Measurements from ENCODE around the gene RAB17. TPM values are rescaled to one million over a fixed set of nuclear protein-coding genes. Genes with fewer than 3 reads are reported as not detected.

RAB17 gene
- total and polyA plus RNA-seq, 4 experiments from 2014 or later = not detected

DNA sequence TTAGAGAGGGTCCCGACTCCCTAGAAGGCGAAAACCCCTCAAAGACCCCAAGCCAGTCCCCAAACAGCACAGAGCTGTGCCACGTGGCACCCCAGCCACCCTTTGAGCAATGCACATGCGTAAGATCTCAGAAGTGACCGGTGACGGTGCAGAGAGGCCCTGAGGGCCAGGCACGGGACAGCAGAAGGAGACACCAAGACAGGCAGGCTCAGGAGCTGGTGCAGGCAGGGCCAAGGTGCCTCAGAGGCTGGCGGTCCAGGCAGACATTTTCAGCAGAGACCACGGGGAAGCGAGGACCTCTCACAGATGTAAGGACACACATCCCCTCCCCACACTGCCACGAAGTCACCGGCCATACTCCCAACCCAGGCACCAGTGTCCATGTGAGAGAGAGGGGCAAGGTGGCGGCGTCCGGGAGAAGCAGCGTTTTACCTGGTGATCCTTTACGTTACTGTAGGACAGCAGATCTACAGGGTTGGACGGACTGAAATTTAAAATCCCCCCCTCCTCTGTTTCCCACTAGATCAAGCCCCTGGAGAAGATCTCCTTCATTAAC is 2.0 kb upstream of the RAB17 start:
- Histone ChIP-seq H3K27me3 (ENCODE audit: insufficient read depth, low read length) (no peaks in the 10 kb centered on the region), H3K36me3 (ENCODE audit: insufficient read depth, low read length) (no peaks in the 10 kb centered on the region), H3K27ac (ENCODE audit: low read depth, low read length) (no peak overlapping the region), H3K4me3 (ENCODE audit: low read length in 2 of 2) (no peak overlapping the region), H3K4me1 (ENCODE audit: insufficient read depth, low read length) (peaks cover 9% of the 10 kb centered on the region), H3K9me3 (ENCODE audit: control insufficient read depth in 1 of 2, low read length in 2 of 2) (no peaks in the 10 kb centered on the region)
- Mint-ChIP-seq H3K27me3 (no peaks in the 10 kb centered on the region), H3K4me3 (no peak overlapping the region), H3K36me3 (no peaks in the 10 kb centered on the region), H3K9me3 (no peaks in the 10 kb centered on the region), H3K4me1 (peaks cover 6 to 11% (median 9%) of the 10 kb centered on the region in 4 donors), H3K27ac (no peak overlapping the region)
- CTCF ChIA-PET (ENCODE audit: partially characterized antibody) = interaction anchor here (1.5 kb wide), 1 partner anchor 20 kb away, joined by 4 read pairs; no protein-coding TSS in a partner anchor
- no peak for DNase-seq
- POLR2A ChIA-PET (ENCODE audit: partially characterized antibody) = no interaction called here
- intact Hi-C loops (cut with micrococcal nuclease) = no loop called here

DNA sequence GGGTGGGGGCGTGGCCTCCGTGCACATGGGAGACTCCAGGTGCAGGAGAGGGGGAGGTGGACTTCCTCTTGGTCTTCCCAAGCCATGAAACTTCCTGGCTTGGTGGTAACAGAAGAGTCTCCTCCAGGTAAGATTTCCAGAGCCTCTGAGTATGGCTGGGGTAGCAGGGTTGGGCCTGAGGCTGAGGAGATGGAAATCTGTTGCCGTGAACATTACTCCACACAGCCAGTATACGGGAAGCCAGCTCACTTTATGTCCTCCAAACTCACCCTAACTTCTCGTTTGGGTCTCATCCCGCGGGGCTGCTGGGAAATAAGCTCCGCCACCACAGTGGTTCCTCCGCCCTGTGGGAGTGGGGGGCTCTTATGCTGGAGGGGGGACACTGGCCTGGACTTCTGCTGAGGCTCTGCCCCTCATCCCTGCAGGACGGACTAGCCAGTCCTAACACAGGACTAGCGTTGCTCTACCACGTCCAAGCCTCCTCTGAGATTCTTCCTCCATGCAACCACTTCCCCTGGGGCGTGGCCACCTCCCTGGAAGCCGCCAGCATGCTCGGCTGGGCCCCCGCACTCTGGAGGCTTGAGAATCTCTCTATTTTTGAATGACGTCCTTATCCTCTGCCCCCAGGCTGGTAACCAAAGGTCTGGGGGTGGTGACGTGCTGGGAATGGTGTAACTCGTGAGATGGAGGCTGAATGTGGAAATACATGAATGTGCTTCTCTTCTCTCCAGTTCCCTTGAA is 777 bp upstream of the RAB17 start:
- Mint-ChIP-seq H3K4me1 (peaks cover 6 to 11% (median 9%) of the 10 kb centered on the region in 4 donors), H3K4me3 (peak overlapping the region in 1 of 8 donors; percentile 25), H3K27me3 (no peaks in the 10 kb centered on the region), H3K27ac (peak overlapping the region in 2 of 7 donors; percentile 30 to 81), H3K9me3 (no peaks in the 10 kb centered on the region), H3K36me3 (no peaks in the 10 kb centered on the region)
- ChIA-PET CTCF (ENCODE audit: partially characterized antibody) (interaction anchor here (2.0 kb wide), 1 partner anchor 19 kb away, joined by 6 read pairs; no protein-coding TSS in a partner anchor), POLR2A (ENCODE audit: partially characterized antibody) (no interaction called here)
- no peak overlapping the region for H3K27ac ChIP-seq (ENCODE audit: low read depth, low read length)
- H3K4me3 ChIP-seq (ENCODE audit: low read length in 2 of 2) = no peak overlapping the region
- intact Hi-C loops (cut with micrococcal nuclease) = no loop called here
- peaks cover 9% of the 10 kb centered on the region for H3K4me1 ChIP-seq (ENCODE audit: insufficient read depth, low read length)
- no peaks in the 10 kb centered on the region for H3K36me3 ChIP-seq (ENCODE audit: insufficient read depth, low read length)
- H3K27me3 ChIP-seq (ENCODE audit: insufficient read depth, low read length) = no peaks in the 10 kb centered on the region
- H3K9me3 ChIP-seq (ENCODE audit: control insufficient read depth in 1 of 2, low read length in 2 of 2) = no peaks in the 10 kb centered on the region
- DNase-seq = no peak

DNA sequence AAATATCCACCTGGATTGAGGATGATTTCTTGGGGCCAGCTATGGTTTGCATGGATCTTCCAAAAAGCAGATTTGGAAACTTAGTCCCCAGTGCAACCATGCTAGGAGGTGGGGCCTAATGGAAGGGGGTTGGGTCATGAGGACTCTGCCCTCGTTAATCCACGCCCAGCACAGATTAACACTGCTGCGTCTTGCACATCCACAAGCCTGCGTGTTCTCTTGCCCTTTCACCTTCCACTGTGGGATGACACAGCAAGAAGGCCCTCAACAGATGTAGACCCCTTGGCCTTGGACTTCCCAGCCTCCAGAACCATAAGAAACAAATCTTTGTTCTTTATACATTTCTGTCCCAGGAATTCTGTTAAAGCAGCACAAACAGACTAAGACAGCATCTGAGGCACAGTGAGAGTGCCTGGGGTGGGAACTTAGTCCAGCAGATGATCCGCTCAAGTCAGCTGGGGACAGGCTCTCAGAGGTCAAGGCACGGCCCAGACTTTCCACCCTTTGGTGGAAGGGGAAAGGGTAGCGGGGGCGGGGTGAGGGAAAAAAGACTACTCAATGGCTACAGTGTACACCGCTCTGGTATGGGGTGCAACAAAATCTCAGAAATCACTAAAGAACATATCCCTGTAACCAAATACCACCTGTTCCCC is 2.4 kb downstream of the RAB17 start:
- no peaks in the 10 kb centered on the region for H3K36me3 ChIP-seq (ENCODE audit: insufficient read depth, low read length)
- H3K4me3 ChIP-seq (ENCODE audit: low read length in 2 of 2) = no peak overlapping the region
- Mint-ChIP-seq H3K4me3 (no peak overlapping the region), H3K27me3 (no peaks in the 10 kb centered on the region), H3K9me3 (no peaks in the 10 kb centered on the region), H3K27ac (peak overlapping the region in 1 of 7 donors; percentile 36), H3K36me3 (no peaks in the 10 kb centered on the region), H3K4me1 (peaks cover 6 to 11% (median 9%) of the 10 kb centered on the region in 4 donors)
- intact Hi-C loops (cut with micrococcal nuclease) = no loop called here
- no peaks in the 10 kb centered on the region for H3K27me3 ChIP-seq (ENCODE audit: insufficient read depth, low read length)
- CTCF ChIA-PET (ENCODE audit: partially characterized antibody) = interaction anchor here (1.1 kb wide), 1 partner anchor 16 kb away, joined by 5 read pairs; no protein-coding TSS in a partner anchor
- H3K27ac ChIP-seq (ENCODE audit: low read depth, low read length) = no peak overlapping the region
- peaks cover 9% of the 10 kb centered on the region for H3K4me1 ChIP-seq (ENCODE audit: insufficient read depth, low read length)
- POLR2A ChIA-PET (ENCODE audit: partially characterized antibody) = no interaction called here
- no peaks in the 10 kb centered on the region for H3K9me3 ChIP-seq (ENCODE audit: control insufficient read depth in 1 of 2, low read length in 2 of 2)
- DNase-seq = no peak

DNA sequence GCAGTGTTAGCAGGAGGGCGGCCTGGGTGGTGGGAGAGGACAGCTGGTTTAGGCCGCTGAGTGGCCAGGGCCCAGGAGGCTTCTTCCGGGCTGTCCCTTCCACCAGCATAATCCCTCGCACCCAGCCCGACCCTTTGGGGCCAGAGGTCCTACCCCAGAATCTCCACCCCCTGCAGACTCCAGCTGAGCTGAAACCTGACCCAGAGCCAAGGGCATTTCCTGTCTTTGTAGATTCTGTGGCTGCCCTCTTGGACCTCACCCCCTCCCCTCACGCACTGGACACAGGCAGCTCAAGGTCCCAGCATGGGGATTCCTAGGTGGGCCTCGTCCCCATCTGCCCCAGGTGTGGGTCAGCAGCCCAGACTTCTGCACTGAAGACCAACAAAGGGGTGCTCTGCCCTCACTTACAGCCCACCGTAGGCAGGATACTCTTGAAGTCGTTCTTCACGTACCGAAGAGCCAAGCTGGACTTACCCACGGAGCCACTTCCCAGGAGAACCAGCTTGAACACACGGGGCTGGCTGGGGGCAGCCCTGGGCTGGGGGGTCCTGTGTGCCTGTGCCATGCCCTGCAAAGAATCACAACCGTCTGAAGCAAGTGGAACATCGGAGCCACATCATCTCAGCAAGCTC is 4.8 kb downstream of the RAB17 start:
- no peaks in the 10 kb centered on the region for H3K36me3 Mint-ChIP-seq
- POLR2A ChIA-PET (ENCODE audit: partially characterized antibody) = no interaction called here
- intact Hi-C loops (cut with micrococcal nuclease) = no loop called here

DNA sequence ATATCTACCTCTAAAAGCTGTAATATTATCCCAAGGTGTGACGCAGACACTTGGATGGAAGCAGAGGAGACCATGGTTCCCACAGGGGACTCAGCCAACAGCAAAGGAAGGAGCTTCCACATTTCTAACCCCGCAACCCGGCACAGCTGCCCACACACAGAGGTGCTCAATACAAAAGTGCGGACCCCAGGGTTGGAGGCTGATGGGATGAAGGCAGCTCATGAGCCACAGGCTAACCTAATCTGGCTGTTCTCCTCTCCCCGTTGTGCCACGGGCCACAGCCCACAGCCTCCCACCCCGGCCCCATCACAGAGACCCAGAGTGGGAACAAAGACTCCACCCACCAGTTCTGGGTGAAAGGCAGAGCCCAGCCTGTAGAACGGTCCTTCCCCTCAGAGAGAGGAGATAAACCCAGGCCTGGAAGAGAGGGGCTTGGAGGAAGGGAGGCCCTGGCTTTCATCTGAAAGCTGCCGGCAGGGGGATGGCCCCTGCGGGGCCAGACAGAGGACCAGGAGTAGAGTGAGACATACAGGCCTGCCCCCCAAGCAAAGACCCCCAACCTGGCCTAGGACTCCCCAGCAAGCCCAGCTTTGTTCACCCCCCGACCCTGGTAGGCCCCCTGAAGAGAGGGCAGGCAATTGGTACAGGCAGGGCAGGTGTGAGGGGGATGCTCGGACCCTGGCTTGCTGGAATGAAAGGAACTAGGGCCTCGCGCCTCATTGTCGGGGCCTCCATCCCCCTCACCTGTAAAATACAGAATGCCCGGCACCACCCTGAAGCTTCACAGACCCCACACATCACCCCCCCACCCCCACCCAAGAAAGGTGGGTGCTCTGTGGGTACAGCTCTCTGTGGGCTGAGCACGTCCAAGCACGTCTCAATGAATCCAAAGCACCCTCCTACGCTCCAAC is 6.9 kb downstream of the RAB17 start:
- ChIA-PET CTCF (ENCODE audit: partially characterized antibody) (interaction anchor here (0.7 to 2.8 kb wide), 3 partner anchors 12 to 162 kb away, joined by 3 to 16 read pairs (median 4); no protein-coding TSS in a partner anchor), POLR2A (ENCODE audit: partially characterized antibody) (no interaction called here)
- no peaks in the 10 kb centered on the region for H3K9me3 ChIP-seq (ENCODE audit: control insufficient read depth in 1 of 2, low read length in 2 of 2)
- Mint-ChIP-seq H3K36me3 (no peaks in the 10 kb centered on the region), H3K4me3 (no peak overlapping the region), H3K9me3 (no peaks in the 10 kb centered on the region), H3K27me3 (no peaks in the 10 kb centered on the region), H3K27ac (peak overlapping the region in 2 of 7 donors; percentile 13 to 52), H3K4me1 (peaks cover 0 to 4% (median under 1%) of the 10 kb centered on the region in 4 donors)
- no peaks in the 10 kb centered on the region for H3K36me3 ChIP-seq (ENCODE audit: insufficient read depth, low read length)
- intact Hi-C loops (cut with micrococcal nuclease) = no loop called here
- no peaks in the 10 kb centered on the region for H3K27me3 ChIP-seq (ENCODE audit: insufficient read depth, low read length)
- DNase-seq = no peak
- H3K27ac ChIP-seq (ENCODE audit: low read depth, low read length) = no peak overlapping the region
- H3K4me3 ChIP-seq (ENCODE audit: low read length in 2 of 2) = no peak overlapping the region
- H3K4me1 ChIP-seq (ENCODE audit: insufficient read depth, low read length) = no peaks in the 10 kb centered on the region

More for the DNA sequence above, 4.8 kb downstream of the RAB17 start:
- no peak overlapping the region for H3K4me3 ChIP-seq (ENCODE audit: low read length in 2 of 2)
- Mint-ChIP-seq H3K27ac (no peak overlapping the region), H3K4me1 (peaks cover 0 to 4% (median 2%) of the 10 kb centered on the region in 4 donors), H3K4me3 (no peak overlapping the region), H3K9me3 (no peaks in the 10 kb centered on the region), H3K27me3 (no peaks in the 10 kb centered on the region)
- no peaks in the 10 kb centered on the region for H3K36me3 ChIP-seq (ENCODE audit: insufficient read depth, low read length)
- no peaks in the 10 kb centered on the region for H3K27me3 ChIP-seq (ENCODE audit: insufficient read depth, low read length)
- H3K4me1 ChIP-seq (ENCODE audit: insufficient read depth, low read length) = no peaks in the 10 kb centered on the region
- H3K9me3 ChIP-seq (ENCODE audit: control insufficient read depth in 1 of 2, low read length in 2 of 2) = no peaks in the 10 kb centered on the region
- no peak for DNase-seq
- CTCF ChIA-PET (ENCODE audit: partially characterized antibody) = interaction anchor here (1.0 to 2.8 kb wide), 5 partner anchors 14 to 159 kb away, joined by 3 to 16 read pairs (median 4); no protein-coding TSS in a partner anchor
- H3K27ac ChIP-seq (ENCODE audit: low read depth, low read length) = no peak overlapping the region
